Stimulated activated CD8-positive, alpha-beta memory T cell treated with anti-CD3 and anti-CD28 coated beads, Interleukin-2, amount 100 ng/mL, for 48 hours (primary cell): ENCODE data around the gene SLC51B.
"Not testable (repeated sequence)": the region's sequence is repeated elsewhere in the genome, so short reads cannot be mapped to it uniquely, and the experiment has no call there.

ENCODE experiments used
- DNase-seq, 2 donors: peaks; one replicate each; pipeline ENCODE4 v3.0.0-alpha.2; 2020; ENCODE audit warnings: low read depth in 2 of 2

The SLC51B gene

GRCh38 chr15:65044724-65045481 is at the start of gene SLC51B:
TSS of gene SLC51B (plus strand) at chr15:65045387. CDS start at chr15:65050005, 4,618 bp downstream.
- no peak for DNase-seq

- DNase-seq, result no peak
Measured at GRCh38 chr15:64997066-64997465, 48.1 kb upstream of the SLC51B start.

- DNase-seq, result no peak
Measured at GRCh38 chr15:64997745-64998375, 47.3 kb upstream of the SLC51B start.

GRCh38 chr15:65004993-65005392 is 40.2 kb upstream of the SLC51B start:
- DNase-seq, result no peak

DNA sequence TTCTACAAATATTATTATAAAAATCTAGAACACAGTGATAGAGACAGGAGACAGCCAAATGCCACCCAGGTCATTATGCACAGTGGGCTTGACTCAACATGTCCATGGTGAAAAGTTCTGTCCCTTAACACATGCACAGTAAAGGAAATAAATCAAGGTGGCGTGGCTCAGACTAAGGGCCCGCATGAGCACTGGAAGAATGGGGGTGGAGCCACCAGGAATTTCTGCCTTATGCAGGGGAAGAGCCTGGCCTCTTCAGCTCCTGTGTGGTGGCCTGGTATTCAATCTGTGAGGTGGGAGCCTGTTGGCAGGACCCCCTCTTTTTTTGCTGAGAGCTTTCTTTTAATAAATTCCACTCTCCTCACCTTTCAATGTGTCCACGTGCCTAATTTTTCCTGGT is 38.3 kb upstream of the SLC51B start:
- DNase-seq, result no peak

GRCh38 chr15:65008983-65009382 is 36.2 kb upstream of the SLC51B start:
- DNase-seq, result no peak

- not testable (repeated sequence) for DNase-seq
Measured at GRCh38 chr15:65011198-65011597, 34.0 kb upstream of the SLC51B start.

DNA sequence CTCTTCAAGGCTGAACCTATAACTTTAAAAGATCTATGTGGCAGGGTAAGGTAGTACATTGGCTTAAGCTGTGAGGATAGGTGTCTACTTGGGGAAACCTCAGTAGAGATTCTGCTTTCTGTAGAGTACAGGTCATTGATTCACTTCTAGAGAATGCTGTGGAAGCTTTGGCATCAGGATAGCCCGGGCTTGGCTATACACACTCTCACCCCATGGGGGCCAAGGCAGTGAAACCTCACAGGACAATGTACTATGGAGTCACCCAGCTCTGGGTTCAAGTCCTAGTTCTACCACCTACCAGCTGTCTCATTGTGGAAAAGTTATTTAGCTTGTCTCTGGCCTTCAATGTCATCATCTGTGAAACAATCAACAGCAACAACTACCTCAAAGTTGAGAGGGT is 24.8 kb upstream of the SLC51B start:
- DNase-seq, result no peak

DNA sequence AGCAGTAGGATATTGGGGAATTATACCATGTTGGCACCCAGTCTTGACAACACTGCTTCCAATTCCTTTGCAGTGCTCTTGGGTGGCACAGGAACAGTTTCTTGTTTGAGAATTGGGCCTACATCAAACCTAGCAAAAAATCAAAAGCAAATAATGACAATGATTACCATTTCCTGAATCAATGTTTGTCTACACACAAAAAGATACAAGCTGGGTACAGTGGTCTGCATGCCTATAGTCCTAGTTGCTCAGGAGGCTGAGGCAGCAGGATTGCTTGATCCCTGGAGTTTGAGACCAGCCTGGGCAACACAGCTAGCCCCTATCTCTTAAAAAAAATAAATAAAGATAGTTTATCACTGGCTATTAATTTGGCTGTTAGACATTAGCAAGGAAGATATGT is 23.7 kb upstream of the SLC51B start:
- no peak for DNase-seq

DNA sequence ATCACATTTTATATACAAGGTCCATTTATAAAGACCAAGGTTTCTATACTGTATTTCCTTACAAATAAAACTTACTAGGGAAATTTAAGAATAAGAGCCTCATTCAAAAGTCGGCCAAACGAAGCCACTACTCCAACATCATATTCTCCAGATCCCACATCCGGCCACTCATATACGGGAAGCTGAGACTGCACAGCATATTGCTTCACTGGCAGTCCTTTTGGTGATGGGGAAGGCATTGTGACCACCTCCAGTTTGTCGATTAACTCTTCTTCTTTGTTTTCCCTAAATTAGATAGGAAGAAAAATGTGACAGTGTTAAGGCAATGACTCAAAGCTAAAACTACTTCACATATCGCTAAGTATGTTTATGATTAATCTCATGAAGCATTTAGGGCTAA is 18.4 kb upstream of the SLC51B start:
- DNase-seq, result no peak

DNA sequence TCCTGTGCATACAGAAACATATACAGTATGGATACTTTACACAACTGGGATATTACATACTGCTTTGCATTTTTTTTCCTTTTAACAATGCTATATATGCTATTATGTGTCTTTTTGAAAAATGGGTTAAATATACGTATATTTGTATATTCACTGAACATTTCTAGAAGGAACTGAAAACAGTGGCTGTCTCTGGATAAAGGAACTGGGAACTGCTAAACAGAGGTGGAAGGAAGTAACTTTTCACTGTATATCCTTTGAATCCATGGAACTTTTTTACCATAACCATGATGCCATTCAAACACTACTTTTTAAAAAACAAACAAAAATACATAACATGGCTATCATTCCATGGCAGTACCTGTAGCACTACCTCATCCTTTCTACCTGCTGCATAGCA is 17.6 kb upstream of the SLC51B start:
- DNase-seq, result no peak

DNA sequence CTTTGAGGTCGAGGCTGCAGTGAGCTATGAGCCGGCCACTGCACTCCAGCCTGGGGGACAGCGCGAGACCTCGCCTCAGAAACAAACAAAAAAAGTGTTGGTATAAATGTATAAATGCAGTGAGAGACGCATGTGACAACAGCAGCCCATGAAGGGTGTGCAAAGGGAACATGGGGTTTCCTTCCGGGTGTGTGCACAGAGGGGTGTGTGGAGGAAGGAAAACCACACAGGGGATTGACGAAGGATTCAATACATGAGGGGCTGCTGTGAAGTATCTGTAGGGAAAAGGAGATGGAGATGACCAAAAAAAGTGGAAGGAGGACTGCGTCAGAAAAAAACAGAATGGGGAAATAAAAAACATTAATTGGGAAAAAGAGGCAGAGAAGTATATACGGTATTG is 16.8 kb upstream of the SLC51B start:
- no peak for DNase-seq

GRCh38 chr15:65028921-65029735 is 16.1 kb upstream of the SLC51B start, which contains the start of gene MTFMT:
TSS of gene MTFMT (minus strand) at chr15:65029639. CDS start at chr15:65029613, 26 bp downstream.
- peak; percentile 96 for DNase-seq

DNA sequence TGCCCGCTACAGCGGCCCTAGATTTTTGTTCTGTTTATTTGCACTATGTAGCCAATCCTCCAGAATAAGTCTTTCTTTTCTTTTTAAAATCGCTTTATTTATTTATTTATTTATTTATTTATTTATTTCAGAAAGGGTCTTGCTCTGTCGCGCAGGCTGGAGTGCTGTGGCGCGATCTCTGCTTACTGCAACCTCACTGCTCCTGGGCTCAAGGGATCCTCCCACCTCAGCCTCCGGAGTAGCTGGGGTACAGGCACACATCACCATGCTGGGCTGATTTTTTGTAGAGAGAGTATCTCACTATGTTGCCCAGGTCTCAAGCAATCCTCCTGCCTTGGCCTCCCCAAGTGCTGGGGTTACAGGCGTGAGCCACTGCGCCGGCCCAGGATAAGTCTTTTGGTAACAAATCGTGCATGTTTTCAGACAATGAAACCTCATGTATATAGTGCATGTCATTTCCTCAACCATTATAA is 15.4 kb upstream of the SLC51B start:
- no peak for DNase-seq

DNA sequence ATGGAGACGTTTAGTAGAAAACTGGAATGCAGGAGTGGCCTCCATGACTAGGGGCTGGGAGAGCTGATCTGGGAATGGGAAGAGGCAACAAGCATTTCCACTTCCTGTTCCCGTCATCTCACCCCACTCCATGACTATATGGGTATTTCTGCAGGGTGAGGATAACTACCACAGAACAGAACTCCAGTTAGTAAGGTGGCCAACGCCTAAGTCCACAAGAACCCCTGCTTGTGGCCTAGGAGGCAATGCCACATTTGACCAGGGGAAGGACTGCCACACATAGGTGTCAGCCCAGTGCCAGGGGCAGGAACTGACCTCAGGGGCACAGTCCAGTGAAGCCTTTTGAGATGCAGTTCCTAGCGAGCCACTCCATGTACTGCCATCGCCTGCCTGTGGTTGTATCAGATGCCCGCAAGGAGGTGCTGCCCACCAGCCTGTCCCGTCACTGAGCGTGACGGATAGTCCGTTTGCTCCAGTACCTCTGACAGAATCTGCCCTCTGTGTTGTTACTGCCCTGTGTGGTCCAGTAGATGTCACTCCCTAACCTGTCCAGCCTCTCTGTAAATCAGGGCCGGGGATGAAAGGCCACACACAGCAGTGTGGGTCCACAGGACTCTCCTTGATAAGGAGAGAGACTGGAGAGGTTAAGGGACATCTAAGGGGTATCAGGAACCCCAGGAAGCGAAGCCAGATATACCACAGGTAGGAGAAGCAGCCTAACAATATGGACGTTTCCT is 12.2 kb upstream of the SLC51B start:
- DNase-seq, result peak in 1 of 2 donors; percentile 21

- no peak for DNase-seq
Measured at GRCh38 chr15:65033659-65034269, 11.4 kb upstream of the SLC51B start.

GRCh38 chr15:65034719-65035118 is 10.5 kb upstream of the SLC51B start:
- no peak for DNase-seq

- no peak for DNase-seq
Measured at GRCh38 chr15:65037309-65037708, 7.9 kb upstream of the SLC51B start.

GRCh38 chr15:65038428-65038827 is 6.8 kb upstream of the SLC51B start:
- DNase-seq, result no peak

GRCh38 chr15:65038836-65039235 is 6.4 kb upstream of the SLC51B start:
- no peak for DNase-seq

DNA sequence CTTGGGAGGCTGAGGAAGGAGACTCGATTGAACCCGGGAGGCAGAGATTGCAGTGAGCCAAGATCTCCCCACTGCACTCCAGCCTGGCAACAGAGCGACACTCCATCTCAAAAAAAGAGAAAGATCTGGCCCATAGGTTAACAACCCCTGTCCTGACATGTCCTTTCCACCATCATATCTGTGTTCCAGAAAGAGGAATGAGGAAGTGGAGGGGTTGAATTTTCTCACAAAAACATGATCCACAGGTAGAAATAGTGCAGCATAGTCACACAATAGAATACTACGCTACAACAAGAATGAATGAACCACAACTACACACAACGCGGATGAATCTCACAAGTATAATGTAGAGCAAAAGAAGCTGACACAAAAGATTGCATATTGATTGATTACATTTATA is 4.7 kb upstream of the SLC51B start:
- no peak for DNase-seq
